Measurements from ENCODE around the gene PDPN. TPM values are rescaled to one million over a fixed set of nuclear protein-coding genes. Genes with fewer than 3 reads are reported as not detected.

Gene PDPN
- total RNA-seq, 2 donors from 2014 or later = 29.9 to 43.2 TPM

DNA sequence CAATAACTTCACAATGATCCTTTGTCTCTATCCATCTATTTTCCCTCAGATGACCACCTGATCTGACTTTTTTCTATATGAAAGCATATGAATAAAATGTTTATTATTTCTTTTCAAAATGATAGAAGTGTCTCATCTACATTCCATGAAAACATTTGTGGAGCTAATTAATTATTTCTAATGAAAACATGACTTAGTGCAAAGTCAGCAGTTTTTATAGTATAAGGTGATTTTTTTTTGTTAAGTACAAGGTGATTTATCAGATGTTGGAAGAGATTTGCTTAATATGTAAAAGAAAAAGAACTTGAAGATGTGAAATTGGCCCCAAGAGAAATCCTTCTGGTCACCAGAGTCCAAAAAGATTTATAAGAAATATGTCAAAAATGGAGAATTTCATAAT, 43.5 kb downstream of the PDPN start:
- H3K36me3 Mint-ChIP-seq (ENCODE audit: low read depth) = no peaks in the 10 kb centered on the region
- no peaks in the 10 kb centered on the region for H3K36me3 ChIP-seq (ENCODE audit: control insufficient read depth, insufficient read depth, low read length)
- no peak overlapping the region for H3K27ac Mint-ChIP-seq
- peaks cover 19% of the 10 kb centered on the region for H3K9me3 Mint-ChIP-seq
- H3K27ac ChIP-seq (ENCODE audit: low read depth, low read length) = no peak overlapping the region
- no peak overlapping the region for H3K4me3 Mint-ChIP-seq
- H3K27me3 Mint-ChIP-seq (ENCODE audit: insufficient read depth) = no peaks in the 10 kb centered on the region
- no peaks in the 10 kb centered on the region for H3K4me1 Mint-ChIP-seq
- no peak overlapping the region for H3K9ac ChIP-seq (ENCODE audit: extremely low read depth, low read length, poor library complexity, severe bottlenecking)
- TF ChIP-seq, protein P1, sequence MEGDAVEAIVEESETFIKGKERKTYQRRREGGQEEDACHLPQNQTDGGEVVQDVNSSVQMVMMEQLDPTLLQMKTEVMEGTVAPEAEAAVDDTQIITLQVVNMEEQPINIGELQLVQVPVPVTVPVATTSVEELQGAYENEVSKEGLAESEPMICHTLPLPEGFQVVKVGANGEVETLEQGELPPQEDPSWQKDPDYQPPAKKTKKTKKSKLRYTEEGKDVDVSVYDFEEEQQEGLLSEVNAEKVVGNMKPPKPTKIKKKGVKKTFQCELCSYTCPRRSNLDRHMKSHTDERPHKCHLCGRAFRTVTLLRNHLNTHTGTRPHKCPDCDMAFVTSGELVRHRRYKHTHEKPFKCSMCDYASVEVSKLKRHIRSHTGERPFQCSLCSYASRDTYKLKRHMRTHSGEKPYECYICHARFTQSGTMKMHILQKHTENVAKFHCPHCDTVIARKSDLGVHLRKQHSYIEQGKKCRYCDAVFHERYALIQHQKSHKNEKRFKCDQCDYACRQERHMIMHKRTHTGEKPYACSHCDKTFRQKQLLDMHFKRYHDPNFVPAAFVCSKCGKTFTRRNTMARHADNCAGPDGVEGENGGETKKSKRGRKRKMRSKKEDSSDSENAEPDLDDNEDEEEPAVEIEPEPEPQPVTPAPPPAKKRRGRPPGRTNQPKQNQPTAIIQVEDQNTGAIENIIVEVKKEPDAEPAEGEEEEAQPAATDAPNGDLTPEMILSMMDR (conservative IDR thresholded peaks at IDR 0.05) = no peak
- no peak for DNase-seq
- no peaks in the 10 kb centered on the region for H3K27me3 ChIP-seq (ENCODE audit: control insufficient read depth, insufficient read depth, low read length, poor library complexity, severe bottlenecking)
- H3K4me3 ChIP-seq (ENCODE audit: low read length) = no peak overlapping the region
- no peaks in the 10 kb centered on the region for H3K4me1 ChIP-seq (ENCODE audit: control insufficient read depth, insufficient read depth, low read length)
- no peaks in the 10 kb centered on the region for H3K9me3 ChIP-seq (ENCODE audit: control insufficient read depth, low read length)

DNA sequence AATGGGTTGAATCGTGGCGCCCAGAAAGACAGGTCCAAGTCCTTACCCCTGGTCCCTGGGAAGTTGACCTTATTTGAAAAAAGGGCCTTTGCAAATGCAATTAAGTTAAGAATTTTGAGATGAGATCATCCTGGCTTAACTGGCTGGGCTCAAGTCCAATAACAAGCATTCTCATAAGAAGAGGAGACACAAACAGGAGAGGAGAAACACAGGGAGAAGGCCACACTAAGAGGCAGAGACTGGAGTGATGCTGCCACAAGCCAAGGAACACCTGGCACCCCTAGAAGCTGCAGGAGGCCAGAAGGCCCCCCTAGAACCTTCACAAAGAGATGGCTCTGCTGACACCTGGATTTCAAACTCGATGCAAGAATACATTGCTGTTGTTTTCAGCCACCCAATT, 44.6 kb downstream of the PDPN start:
- H3K4me3 Mint-ChIP-seq = no peak overlapping the region
- H3K27ac ChIP-seq (ENCODE audit: low read depth, low read length) = no peak overlapping the region
- DNase-seq = no peak
- no peak overlapping the region for H3K4me3 ChIP-seq (ENCODE audit: low read length)
- 90 to 95% methylated on average over 3 of the region's 3 CpGs for WGBS, 2 experiments (ENCODE audit: insufficient coverage in 1 of 2, insufficient read length in 1 of 2)
- no peaks in the 10 kb centered on the region for H3K36me3 Mint-ChIP-seq (ENCODE audit: low read depth)
- H3K9me3 ChIP-seq (ENCODE audit: control insufficient read depth, low read length) = no peaks in the 10 kb centered on the region
- no peak overlapping the region for H3K9ac ChIP-seq (ENCODE audit: extremely low read depth, low read length, poor library complexity, severe bottlenecking)
- H3K9me3 Mint-ChIP-seq = peaks cover 28% of the 10 kb centered on the region
- TF ChIP-seq, protein P1 (conservative IDR thresholded peaks at IDR 0.05) = no peak
- H3K27me3 Mint-ChIP-seq (ENCODE audit: insufficient read depth) = no peaks in the 10 kb centered on the region
- H3K4me1 Mint-ChIP-seq = no peaks in the 10 kb centered on the region
- no peaks in the 10 kb centered on the region for H3K4me1 ChIP-seq (ENCODE audit: control insufficient read depth, insufficient read depth, low read length)
- H3K36me3 ChIP-seq (ENCODE audit: control insufficient read depth, insufficient read depth, low read length) = no peaks in the 10 kb centered on the region
- H3K27ac Mint-ChIP-seq = no peak overlapping the region
- H3K27me3 ChIP-seq (ENCODE audit: control insufficient read depth, insufficient read depth, low read length, poor library complexity, severe bottlenecking) = no peaks in the 10 kb centered on the region

DNA sequence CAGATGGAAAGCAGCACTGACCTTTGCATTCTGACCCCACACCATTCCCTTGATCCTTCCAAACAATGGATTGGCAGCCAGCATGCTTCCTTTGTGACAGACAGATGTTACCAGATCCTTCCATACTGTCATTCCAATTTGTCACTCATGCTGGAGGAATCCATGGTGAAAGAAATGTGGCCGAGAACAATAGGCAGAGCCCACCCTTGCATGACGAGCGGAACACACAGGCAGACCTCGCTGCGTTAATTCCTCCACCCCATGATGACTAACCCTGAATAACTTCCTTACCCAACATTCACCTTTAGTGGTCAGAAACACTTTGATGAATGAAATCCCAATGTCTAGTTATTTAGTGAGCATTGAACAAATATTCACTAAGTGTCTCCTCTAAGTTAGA, 45.1 kb downstream of the PDPN start:
- peaks cover 33% of the 10 kb centered on the region for H3K9me3 Mint-ChIP-seq
- no peak overlapping the region for H3K27ac ChIP-seq (ENCODE audit: low read depth, low read length)
- no peak overlapping the region for H3K27ac Mint-ChIP-seq
- H3K27me3 ChIP-seq (ENCODE audit: control insufficient read depth, insufficient read depth, low read length, poor library complexity, severe bottlenecking) = no peaks in the 10 kb centered on the region
- no peak overlapping the region for H3K4me3 Mint-ChIP-seq
- DNase-seq = no peak
- no peak overlapping the region for H3K9ac ChIP-seq (ENCODE audit: extremely low read depth, low read length, poor library complexity, severe bottlenecking)
- no peaks in the 10 kb centered on the region for H3K4me1 ChIP-seq (ENCODE audit: control insufficient read depth, insufficient read depth, low read length)
- no peaks in the 10 kb centered on the region for H3K27me3 Mint-ChIP-seq (ENCODE audit: insufficient read depth)
- no peak overlapping the region for H3K4me3 ChIP-seq (ENCODE audit: low read length)
- WGBS, 2 experiments (ENCODE audit: insufficient coverage in 1 of 2, insufficient read length in 1 of 2) = 67 to 87% methylated on average over 5 of the region's 5 CpGs
- TF ChIP-seq, protein P1 (conservative IDR thresholded peaks at IDR 0.05) = no peak
- no peaks in the 10 kb centered on the region for H3K9me3 ChIP-seq (ENCODE audit: control insufficient read depth, low read length)
- H3K4me1 Mint-ChIP-seq = no peaks in the 10 kb centered on the region
- no peaks in the 10 kb centered on the region for H3K36me3 Mint-ChIP-seq (ENCODE audit: low read depth)
- no peaks in the 10 kb centered on the region for H3K36me3 ChIP-seq (ENCODE audit: control insufficient read depth, insufficient read depth, low read length)
